ENCODE results near the gene B3GALNT2.
"Not testable (repeated sequence)": the region's sequence is repeated elsewhere in the genome, so short reads cannot be mapped to it uniquely, and the experiment has no call there.

Gene B3GALNT2

DNA sequence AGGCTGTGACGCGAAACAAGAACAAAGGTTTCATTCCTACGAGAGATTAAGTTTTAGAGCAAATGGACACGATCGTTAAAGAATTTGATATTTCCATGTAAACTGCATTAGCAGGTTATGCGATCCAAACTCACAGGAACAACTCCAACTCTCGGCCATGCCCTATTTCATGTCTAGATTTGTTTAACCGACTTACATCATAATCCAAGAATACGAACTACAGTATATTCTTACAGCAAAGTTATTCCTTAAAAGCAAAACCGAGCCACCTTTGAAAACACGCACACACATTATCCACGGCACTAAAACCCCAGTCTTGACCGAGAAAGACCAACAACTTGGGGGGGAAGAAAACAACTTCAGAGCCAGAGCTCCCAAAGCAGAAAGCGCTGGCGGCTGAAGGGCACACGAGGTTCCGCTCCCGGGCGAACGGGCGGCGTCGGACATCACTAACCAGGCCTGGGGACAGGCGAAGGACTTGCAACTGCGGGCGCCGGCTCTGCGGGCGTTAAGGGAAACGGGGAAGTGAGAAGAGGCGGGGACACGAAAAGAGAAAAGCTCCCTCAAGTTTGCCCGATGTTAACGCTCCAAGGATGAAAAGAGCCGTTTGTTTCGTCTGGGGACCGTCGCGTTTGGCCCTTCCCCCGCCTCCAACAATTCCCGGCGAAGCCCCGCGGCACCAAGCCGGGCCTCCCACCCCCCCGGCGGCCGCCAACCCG lies 690 bp downstream of the B3GALNT2 start:
- DNase-seq, result peak; percentile 37

DNA sequence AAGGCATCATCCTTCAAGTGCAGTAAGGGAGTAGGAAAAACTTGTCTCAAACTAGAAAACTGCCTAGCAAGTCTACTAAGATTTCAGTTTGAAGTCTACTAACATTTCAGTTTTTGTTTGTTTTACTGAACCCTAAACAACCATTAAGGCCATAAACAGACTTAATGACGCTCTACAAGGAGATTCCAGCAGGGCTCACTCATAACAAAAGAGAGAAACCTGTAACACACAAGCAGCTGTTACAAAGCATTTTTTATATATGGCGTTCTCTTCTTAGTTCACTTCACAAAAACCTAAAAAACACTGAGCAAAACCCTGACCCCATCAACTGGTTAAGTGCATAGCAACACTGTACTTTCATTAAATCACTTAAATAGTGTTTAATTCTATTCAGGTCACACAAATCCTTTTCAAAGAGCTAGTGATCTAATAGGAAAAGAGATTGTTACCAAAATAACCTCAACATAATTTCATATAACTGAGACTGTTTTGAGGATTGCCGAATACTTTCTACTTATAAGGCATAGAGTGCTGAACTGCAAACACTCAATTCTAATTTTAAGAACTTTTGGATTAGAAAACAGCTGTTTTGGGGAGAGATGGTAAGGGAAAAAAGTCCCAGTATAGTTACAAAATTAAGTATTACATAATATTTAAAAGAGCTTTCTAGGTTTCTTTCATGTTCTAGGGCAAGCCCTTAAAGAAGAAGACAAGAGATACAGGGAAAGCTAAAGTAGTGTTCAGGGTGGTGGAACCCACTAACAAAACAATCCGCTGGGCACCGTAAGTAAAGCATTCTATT lies 1.4 kb downstream of the B3GALNT2 start:
- DNase-seq, result no peak

DNA sequence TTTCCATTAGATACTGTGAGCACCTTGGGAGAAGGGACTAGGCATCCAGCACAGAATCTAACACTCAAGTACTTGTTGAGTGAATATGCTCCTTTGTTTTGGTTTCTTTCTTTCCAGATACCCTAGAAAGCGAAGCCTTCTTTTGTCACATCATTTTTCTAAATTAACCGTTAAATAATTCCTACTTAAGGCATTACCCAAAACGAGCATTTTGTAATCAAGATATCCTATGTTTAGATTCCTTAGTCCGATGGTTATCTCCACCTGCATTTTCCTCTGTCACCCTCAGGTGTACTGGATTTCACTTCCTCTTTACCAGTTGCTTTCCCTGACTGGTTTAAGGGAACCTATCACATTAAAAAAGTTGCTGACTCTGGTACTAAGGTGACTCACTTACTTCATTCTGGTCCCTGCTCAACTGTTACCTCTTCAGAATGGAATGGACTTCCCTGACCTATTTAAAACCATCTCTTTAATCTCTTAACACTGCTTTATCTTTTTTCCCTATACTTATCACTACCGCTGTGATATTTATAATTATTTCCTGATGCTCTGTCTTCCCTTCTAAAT lies 3.2 kb downstream of the B3GALNT2 start:
- no peak for DNase-seq

DNA sequence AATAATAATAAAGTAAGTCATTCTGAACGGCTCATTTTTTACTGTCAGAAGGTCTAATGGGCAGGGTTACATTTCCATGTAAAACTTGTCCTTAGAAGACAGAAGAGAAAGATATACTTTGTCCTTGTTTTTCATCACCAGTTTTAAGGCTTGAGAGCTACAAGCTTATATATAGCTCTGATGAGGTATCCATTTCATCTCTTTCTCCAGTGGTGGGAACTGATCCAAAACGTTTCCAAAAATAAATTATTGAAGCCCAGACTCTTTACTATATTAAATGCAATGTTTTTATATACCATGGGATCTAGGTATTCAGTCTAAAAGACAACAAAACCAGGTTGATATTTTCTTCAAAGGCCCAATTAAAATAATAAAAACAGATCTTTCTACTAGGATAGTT lies 8.7 kb downstream of the B3GALNT2 start:
- DNase-seq, result no peak

DNA sequence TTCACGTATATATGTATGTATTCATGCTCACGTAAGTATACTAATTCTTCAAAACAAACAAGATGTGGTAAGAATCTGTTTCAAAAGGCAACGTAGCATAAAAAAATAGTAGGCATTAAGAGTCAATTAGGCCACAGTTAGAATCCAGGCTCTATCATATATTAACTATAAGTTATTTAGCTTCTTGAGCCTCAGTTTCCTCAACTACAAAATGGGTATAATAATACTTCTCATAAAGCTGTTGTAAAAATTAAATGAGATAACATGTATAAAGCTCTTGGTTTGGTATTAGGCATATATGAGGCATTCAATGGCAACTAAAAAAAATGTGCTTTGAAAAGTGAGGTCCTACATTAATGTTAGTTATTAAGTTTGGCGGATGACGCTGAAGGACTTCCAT lies 9.2 kb downstream of the B3GALNT2 start:
- no peak for DNase-seq

DNA sequence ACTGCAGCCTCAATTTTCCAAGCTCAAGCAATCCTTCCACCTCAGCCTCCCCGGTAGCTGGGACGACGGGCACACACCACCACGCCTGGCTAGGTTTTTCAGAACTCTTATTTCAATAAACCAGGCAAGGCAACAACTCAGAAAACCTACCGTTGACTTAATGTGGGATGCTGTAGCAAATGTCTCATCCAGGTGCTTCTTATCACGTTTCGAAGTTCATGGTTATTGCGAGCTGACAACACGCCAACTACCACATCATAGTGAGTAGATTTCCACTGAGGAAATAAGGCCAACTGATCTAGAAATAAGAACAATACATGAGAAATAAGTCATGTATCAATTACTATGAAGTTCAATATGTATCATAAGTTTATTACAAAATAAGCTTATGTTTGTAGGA lies 9.7 kb downstream of the B3GALNT2 start:
- DNase-seq, result no peak

DNA sequence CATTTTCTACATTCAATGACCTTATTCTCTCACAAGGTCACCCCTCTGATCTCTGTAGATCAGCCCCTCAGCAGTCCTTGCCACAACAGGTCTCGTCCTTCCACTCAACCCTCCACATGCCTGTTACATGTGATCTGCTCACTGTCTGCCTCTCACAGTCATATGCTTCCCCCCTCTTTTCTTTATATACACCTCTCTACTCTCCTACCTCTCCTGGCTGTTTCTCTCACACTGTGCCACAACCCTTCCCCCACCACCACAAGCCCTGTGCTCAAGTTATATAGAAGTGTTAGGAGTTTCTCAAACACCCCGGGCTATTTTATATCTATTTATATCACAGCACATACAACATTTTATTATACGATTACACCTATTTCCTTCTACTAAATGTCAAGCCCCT lies 12.6 kb downstream of the B3GALNT2 start:
- no peak for DNase-seq

DNA sequence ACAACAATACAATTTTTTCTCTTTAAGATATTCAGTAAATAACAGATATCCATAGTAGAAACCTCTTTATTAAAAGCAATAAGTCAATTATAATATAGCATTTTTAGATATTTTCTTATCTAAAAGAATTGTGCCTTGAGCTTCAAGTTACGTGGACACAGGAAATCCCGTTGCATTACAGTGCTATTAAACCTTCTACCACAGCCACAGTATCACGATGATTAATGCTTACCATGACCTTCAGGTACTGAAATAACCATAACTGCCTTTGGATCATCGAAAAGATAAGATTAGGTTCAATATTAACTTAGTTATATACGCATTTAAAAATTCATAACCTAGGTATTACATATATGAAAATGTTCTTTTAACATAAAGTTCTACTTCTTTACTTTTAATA lies 17.9 kb downstream of the B3GALNT2 start:
- DNase-seq, result no peak

DNA sequence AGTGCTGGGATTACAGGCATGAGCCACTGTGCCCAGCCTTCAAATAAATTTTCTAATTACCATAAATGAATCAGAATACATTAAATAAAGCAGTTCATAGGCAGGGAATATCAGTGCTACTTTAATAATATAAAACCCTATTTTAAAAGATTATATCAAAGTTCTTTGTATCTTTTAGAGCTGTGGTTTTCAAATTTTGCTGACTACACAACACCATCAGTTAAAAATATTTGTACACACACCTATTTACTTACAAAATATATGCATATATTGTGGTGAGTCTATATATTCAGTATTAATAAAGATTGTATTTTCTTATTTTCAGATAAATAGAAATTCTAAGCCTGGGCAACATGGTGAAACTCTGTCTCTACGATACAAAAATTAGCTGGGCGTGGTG lies 18.7 kb downstream of the B3GALNT2 start:
- DNase-seq, result no peak

DNA sequence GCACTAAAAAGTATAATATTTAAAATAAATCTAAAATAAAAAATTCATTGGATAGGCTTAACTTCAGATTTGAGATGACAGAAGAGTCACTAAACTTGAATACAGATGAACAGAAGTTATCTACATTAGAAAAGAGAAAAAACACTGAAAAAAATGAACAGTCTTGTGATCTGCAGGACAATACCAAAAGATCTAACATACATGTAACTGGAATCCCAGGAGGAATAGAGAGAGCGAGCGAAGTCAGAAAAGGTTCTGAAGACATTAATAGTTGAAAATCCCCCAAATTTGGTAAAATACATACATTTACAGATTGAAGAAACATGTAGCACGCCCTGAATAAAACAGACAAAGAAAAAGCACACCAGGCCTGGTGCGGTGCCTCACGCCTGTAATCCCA lies 21.2 kb downstream of the B3GALNT2 start:
- no peak for DNase-seq

DNA sequence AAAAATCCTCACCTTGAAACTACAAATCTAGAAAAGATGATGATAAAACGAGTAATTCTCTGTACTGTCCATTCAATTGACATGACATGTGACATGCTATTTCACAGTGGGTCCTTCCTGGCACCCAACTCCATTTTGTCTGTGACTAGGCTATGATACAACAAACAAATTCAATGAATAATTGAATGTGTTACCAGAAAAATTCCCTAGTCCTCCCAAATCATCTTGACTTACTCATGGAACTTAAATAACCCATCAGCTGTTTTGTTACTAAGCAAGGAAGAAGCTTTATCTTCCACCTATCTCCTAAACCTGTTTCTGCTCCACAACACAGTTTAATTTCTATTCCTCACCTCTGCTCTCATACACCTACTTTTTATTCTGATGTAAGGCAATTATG lies 30.4 kb downstream of the B3GALNT2 start:
- DNase-seq, result no peak

DNA sequence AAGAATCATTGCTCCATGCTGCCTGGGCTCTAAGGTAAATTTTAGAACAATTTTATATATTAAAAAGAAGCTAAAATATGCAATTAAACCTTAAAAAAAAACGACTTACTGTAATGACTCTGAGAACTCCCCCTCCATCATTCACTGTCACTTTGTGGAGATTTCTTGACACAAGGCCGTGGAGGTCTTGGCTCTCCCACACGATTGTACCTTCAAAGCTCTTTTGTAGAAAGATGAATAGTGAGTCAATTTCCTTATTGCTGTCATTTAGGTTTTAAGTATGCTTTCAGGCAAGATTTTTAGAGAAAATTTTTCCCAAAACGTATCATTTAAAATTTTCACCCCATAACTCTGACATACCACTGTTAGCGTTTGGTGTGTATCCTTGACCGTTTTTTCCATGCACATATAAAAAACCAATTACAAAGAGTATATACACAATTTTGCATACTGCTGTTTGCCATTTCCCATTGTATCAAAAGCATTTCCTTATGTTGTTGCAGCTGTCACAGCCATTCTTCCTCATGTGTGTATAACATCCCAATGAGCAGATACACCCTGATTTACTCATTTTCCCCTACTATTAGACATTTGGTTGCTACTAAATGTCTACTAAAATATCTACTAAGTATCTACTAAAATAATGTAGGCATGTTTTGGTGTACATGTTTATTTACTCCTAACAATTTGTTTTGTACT lies 33.4 kb downstream of the B3GALNT2 start:
- no peak for DNase-seq

DNA sequence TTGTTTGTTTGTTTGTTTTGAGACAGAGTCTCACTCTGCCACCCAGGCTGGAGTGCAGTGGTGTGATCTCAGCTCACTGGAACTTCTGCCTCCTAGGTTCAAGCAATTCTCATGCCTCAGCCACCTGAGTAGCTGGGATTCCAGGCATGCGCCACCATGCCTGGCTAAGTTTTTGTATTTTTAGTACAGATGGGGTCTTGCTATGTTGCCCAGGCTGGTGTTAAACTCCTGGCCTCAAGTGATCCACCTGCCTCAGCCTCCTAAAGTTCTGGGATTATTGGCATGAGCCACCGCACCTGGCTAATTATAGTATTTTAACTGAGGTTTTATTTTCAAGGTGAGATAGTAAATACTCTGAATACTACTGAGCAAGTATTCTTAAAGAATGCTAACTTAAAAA lies 34.4 kb downstream of the B3GALNT2 start:
- DNase-seq, result not testable (repeated sequence)

DNA sequence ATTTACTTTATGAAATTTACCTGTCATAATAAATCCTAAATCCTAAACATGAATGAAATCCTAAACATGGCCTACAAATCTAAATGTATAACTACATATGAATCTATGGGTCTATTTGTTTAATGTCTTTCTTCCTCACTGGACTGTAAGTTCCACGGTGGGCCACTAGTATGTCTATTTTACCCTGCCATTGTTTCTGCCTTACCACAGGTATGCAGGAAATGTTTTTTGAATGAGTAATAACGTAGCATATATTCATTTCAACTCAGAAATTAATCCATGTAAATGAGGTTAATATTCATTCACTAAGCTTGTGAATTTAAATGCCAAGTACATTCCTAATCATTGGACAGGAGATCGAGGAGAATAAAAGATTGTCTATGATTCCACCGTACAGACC lies 35.3 kb downstream of the B3GALNT2 start:
- no peak for DNase-seq

DNA sequence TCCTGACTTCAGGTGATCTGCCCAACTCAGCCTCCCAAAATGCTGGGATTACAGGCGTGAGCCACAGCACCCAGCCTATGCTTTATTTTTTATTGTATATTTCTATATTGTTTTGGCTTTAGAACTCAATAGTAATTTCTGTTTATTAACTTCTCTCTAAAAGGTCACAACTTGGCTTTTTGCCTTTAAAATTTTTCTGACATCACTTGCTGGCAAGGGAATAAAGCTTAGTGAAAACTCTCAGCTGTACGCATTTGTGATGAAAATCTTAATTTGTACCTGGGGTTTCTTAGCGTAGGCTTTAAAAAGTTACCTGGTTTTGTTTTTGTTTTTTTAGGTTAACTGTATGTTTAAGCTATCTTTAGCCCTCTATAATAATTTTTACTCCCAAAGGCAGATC lies 36.2 kb downstream of the B3GALNT2 start:
- no peak for DNase-seq

DNA sequence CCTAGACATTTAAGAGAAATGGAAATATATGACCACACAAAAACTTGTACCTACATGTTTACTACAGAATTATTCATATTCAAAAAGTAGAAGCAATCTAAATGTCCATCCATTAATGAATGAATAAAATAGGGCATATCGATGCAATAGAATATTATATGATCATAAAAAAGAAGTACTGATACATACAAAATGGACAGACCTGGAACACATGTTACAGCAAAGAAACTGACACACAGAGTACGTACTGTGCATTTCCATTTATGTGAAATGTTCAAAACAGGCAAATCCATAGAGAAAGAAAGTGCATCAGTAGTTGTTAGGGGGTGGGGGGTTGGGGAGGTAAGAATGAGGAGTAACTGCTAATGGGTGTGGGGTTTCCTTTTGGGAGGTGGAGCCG lies 39.2 kb downstream of the B3GALNT2 start:
- DNase-seq, result no peak

DNA sequence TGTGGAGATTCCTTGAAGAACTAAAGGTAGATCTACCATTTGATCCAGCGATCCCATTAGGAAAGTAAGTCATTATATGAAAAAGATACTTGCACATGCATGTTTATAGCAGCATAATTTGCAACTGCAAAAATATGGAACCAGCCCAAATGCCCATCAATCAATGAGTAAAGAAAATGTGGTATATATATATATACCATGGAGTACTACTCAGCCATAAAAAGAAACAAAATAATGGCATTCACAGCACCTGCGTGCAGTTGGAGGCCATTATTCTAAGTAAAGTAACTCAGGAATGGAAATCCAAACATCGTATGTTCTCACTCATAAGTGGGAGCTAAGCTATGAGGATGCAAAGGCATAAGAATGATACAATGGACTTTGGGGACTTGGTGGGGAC lies 41.4 kb downstream of the B3GALNT2 start:
- not testable (repeated sequence) for DNase-seq

DNA sequence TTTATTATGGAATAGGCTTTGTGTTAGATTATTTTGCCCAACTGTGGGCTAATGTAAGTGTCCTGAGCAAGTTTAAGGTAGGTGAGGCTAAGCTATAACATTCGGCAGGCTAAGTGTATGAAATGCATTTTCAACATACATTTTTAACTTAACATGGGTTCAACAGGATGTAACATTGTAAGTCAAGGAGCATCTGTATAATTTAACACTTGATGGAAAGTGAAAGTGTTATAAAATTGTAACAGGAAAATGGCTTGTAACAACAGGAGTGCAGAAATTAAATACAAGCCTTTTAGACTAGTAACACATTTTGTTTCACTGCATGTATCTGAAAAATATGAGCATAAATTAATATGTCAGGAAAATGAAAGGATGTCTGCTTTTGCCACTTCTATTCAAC lies 42.3 kb downstream of the B3GALNT2 start:
- DNase-seq, result no peak

DNA sequence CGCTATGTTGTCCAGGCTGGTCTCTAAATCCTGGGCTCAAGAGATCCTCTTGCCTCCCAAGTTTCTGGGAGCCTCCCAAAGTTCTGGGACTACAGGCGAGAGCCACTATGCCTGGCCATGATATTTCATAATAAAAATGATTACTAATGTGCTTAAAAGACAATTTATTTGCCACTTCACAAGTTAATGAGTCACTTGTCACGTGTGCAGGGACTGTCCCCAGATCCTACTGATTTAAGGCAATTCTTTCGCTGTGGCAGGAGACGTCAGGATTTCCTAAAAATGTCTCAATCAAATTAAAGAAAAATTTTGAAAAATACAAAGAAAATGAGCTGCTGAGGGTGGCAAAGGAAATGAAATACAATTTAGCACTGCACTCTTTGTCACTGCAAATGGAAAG lies 43.5 kb downstream of the B3GALNT2 start:
- no peak for DNase-seq

DNA sequence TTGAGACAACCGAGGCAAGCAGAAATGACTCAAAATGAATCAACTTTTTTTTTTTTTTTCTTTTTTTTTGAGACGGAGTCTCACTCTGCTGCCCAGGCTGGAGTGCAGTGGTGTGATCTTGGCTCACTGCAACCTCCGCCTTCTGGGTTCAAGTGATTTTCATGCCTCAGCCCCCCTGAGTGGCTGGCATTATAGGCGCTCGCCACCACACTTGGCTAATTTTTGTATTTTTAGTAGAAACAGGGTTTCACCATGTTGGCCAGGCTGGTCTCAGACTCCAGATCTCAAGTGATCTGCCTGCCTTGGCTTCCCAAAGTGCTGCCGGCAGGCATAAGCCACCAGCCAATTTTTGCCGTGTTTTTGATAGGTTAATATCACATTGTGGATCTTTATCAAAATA lies 46.4 kb downstream of the B3GALNT2 start:
- not testable (repeated sequence) for DNase-seq

DNA sequence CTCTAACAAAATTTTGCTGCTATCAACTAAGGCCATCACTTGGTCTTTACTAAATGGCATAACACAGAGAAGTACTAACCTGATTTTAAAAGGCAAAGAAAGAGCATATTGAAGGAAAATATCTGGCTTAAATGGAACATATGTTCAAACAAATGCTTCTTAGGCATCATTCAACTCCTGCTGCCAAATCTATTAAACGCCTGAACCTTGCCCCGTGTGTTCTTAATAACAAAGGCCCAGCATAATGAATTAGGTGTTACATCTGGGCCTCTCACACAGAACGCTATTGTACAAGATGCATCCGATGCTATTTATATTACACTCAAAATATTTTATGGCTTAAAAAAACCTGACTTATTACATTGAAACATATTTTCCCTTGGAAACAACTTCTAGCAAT lies 48.4 kb downstream of the B3GALNT2 start:
- peak; percentile 46 for DNase-seq

DNA sequence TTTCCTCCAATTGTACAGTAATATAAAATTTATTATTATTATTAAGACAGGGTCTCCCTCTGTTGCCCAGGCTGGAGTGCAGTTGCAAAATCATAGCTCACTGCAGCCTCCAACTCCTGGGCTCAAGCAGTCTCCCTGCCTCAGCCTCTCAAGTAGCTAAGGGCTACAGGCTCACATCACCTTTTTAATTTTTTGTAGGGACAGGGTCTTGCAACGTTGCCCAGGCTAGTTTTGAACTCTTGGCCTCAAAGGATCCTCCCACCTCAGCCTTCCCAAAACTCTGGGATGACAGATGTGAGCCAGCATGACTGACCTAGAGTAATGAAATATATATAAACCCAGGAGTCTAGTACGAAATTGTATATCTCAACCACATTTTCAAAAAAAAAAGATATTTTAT lies 49.2 kb downstream of the B3GALNT2 start:
- DNase-seq, result no peak

DNA sequence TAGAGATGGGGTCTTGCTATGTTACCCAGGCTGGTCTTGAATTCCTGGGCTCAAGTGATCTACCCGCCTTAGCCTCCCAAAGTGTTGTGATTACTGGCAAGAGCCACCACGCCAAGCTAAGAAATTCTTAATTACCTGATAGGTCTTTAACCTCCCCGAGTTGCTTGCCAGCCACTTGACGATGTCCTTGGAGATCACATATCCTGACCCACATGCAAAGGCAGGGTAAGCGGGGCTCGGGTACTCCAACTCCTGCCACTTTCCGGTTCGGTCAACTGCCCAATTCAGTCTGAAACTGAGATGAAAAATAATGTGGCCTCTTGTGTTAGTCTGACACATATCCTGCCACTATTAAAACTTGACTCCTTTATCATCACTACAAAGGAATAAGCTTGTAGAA lies 50.2 kb downstream of the B3GALNT2 start:
- no peak for DNase-seq
